ENCODE measurements around the gene ZMIZ1. TPM values are rescaled to one million over a fixed set of nuclear protein-coding genes. Genes with fewer than 3 reads are reported as not detected.

Gene ZMIZ1
- total RNA-seq, 1 experiment from 2014 or later = 47.2 TPM

DNA sequence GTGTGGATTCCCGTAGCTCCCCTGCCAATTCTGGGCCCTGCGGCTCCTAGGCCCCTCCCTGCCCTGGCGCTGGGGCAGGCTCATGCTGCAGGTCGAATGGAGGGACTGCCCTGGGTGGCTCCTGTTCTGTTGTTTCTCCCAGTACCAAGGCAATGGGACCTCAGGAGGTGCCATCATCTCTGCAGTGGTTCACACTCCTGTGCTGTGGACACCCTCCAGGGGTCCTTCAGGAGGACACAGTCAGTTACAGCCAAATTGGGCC lies 138.3 kb downstream of the ZMIZ1 start:
- DNase-seq (ENCODE audit: low read depth) = no peak

DNA sequence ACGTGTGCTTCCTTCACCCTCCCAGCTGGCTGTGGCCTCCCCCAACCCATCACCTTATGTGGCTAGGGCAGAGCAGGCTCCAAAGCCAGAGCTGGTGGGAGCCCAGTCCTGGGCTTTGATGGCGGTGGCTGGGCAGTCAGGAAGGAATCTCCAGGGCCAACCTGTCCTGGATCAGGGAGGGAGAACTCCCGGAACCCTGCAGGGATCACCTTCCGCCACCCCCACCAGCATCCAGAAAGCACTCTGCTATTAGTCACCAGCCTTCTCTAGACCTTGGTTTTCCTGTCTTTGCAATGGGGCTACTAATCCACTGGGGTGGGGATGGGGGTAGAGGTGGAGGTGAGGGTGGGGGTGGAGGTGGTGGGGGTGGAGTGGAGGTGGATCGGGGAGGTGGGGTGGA lies 139.0 kb downstream of the ZMIZ1 start:
- DNase-seq (ENCODE audit: low read depth) = no peak

DNA sequence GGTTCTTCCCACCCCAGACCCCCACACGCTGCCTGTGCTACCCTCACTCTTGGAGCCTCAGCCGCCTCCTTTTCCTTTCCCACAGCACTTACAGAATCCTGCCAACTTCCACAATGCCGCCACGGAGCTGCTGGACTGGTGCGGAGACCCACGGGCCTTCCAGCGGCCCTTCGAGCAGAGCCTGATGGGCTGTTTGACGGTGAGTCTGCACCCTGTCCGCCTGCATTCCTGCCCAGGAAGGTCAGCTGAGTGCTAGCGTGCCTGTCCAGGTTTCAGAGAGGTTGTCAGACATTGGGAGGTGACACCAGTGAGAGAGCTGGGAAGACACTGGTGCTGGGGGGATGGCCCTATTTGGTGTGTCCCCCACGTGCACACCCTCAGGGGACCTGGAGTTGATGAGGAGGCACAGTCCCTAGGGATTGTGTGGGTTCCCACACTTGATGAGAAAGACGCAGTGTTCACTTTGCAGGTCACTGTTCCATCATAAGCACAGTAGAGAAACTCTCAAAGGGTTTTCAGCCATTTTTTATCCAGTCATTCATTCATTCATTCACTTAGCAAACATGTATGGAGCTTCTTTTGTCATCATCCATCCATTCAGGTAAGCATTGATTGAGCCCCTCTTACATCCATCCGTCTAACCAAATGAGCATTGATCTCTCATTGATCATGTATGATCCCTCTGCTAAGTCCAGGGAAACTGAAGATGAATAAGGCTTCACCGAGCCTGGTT lies 139.7 kb downstream of the ZMIZ1 start:
- no peak for DNase-seq (ENCODE audit: low read depth)

DNA sequence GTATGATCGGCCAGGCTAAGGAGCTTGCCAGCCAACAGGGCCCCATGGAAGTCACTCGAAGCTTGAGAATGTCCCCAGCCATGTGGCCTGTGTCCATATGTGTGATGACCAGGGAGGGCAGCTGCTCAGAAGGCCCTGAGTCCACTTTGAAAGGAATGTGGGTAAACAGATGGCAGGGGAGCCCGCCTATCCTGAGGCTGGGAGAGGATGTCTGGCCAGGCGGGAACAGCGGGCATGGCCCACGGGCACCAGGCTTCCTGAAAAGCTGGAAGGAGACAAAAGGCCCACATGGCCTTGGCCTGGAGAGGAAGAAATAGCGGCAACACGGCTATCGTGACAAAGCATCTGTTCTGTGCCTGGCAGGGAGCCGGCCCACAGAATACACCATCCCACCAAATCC lies 140.6 kb downstream of the ZMIZ1 start:
- DNase-seq (ENCODE audit: low read depth) = no peak

DNA sequence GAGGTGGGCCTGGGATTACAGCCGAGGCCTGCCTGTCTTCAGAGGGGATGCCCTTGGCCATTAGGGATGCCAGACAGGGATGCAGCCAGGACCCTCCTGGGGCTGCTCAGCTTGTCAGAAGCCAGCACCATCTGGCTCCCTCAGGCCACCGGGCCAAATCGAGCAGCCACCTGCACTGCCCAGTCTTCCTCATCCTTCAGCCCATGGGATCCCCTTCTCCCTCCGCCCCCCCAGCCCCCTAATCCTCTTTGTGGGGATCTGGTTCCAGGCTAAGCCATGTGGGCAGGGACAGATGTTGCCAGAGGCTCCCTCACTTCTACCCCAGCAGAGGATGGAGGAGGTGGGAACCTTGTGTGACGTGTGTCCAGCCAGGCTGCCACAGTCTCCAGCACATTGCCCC lies 141.1 kb downstream of the ZMIZ1 start:
- DNase-seq (ENCODE audit: low read depth) = no peak

DNA sequence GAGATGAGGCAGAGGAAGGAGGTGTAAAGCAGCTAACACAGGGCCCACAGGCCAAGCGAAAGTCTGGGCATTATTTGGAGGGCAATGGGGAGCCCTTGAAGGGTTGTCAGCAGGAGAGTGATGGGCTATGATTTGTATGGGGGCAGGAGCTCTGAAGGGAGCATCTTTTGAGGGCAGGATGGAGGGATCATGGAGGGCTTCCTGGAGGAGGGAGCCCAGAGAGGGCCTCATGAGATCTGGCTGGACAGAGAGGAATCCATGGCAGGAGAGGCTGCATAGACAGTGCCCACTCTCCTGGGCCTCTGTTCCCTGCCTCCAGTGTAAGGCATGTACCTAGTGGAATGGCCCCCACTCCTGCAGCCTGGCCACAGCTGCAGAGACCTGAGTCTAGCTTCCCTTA lies 141.9 kb downstream of the ZMIZ1 start:
- DNase-seq (ENCODE audit: low read depth) = no peak

DNA sequence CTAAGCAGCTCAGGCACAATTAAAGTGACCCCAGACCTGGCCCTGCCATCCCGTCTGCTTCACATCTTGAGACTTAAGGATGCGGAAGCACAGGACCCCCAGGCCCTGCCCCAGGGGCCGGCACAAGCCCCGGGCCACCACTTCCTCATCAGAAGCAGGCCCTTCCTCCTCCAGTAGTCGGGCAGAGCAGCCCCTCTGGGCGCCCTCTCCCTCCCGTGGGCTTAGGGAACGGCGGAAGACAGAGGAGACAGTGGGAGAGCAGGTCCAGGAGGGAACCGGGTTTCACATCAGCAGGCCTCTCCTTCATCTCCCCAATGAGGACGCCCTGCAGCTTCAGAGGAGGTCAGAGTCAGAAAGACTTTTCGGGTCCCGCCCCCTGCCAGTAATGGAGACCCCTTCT lies 142.8 kb downstream of the ZMIZ1 start:
- DNase-seq (ENCODE audit: low read depth) = no peak

DNA sequence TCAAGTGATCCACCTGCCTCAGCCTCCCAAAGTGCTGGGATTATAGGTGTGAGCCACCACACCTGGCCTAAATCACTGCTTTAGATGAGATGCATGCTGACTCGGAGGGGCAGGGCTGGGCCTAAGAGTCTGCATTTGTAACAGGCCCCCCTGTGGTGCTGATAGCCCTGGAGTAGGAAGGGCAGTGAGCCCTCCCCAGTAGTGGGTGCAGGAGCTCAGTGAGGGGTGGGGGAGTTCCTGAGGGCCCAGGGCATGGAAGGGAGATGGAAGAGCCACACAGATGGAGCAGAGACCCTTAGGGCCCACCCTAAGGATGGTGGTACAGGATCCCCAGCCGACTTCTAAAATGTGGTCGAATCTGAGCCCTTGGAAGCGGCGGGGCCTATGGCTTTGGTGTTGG lies 146.8 kb downstream of the ZMIZ1 start:
- no peak for DNase-seq (ENCODE audit: low read depth)

DNA sequence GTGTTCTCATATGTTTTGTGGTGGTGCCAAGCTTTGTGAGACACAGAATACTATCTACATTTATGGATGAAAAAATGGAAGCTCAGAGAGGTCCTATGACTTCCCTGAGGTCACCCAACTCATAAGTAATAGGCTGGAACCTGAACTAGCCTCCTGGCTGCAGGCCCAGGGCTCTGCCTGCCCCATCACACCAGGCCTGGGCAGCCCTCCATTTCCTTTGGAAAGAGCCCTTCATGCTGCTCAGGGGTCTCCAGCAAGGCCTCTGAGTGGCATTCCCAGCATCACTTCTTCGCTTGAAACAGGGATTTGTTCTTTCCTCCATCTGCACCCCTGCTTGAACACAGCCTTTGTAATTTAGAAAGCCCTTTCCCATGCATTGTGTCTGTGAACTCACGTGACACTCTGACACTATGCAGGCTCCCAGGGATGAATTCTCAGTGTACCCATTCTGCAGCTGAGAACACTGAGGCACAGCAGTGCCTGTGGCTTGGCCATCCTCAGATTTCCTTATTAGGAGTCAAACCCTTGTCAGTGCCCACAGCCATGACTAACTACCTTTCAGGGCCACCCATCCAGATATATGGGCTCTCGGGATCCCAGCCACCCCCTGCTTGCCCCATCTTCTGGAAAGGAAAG lies 150.7 kb downstream of the ZMIZ1 start:
- DNase-seq (ENCODE audit: low read depth) = no peak

DNA sequence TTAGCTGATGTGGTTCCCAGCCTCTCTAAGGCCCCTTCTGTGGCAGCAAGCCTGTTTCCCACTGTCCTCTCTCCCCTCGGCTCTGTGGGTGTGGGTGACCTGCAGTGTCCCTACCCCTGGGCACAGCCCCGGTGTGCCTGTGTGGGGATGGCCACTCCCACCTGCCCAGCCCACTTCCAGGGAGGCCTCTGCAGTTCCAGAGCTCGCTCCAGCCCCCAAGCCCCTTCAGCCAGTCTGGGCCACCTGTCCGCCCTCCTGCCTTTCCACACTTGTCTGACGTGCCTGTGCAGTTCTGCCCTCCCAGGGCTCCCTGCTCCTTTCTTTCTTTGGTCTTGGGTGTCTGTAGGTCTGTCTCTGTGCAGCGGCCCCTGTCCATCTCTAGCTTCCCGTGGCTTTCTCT lies 151.5 kb downstream of the ZMIZ1 start:
- DNase-seq (ENCODE audit: low read depth) = no peak

DNA sequence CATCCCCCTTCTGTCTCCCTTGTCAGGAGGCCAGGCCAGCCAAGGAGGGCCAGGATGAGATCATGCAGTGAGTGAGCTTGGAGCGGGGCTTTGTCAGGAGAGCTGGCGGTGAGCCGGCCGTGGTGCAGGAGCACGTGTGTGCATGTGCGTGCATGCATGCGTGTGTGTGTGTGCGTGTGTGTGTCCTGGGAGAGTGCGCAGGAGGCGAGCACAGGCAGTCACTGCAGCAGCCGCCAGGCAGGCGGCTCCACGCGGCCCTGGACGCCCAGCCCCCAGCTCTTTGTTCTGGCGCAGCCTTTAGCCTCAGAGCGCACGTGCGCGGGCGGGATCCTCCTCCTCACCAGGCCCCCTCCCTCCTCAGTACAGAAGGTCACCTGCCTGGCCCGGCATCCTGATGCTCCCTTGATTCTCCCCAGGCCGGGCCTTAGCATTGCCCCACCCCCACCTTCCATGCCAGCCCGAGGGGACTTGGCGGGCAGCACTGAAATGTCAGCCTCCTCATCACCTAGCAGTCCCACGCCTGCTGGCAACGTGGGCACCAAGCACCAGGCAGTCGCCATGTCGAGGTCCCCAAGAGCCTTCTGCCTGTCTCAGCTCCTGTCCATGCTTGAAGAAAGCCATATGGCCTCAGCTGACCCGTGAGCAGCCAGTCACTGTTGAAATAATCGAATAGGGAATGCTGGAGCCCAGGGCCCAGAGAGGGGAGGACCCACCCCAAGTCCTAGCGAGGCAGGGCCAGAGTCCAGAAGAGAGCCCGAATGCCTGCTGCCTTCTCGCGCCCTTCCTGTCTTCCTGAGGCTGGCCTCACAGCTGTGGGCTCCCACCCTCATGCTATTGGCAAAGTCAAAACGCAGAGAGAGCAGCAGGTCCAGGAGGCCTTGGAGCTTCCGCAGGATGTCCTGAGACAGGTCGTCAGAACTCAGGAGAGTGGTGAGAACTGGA lies 152.6 kb downstream of the ZMIZ1 start:
- no peak for DNase-seq (ENCODE audit: low read depth)

DNA sequence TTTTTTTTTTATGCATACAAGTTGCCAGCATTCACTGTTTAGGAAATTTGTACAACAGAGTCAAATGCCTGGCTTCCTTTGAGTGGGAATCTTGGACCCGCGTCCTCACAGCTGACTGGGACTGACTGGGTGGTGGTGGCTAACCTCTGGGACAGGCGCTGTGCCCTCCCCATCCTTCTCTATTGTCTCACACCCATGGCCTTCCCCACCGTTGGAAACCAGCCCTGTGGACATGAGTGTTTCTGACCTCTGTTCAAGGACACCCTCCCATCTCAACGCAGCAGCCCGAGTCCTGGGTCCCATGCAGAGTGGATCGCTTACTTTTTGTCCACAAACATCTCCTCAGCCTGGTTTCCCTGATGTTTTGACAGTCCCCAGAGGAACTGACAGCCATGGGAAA lies 153.4 kb downstream of the ZMIZ1 start:
- DNase-seq (ENCODE audit: low read depth) = no peak

DNA sequence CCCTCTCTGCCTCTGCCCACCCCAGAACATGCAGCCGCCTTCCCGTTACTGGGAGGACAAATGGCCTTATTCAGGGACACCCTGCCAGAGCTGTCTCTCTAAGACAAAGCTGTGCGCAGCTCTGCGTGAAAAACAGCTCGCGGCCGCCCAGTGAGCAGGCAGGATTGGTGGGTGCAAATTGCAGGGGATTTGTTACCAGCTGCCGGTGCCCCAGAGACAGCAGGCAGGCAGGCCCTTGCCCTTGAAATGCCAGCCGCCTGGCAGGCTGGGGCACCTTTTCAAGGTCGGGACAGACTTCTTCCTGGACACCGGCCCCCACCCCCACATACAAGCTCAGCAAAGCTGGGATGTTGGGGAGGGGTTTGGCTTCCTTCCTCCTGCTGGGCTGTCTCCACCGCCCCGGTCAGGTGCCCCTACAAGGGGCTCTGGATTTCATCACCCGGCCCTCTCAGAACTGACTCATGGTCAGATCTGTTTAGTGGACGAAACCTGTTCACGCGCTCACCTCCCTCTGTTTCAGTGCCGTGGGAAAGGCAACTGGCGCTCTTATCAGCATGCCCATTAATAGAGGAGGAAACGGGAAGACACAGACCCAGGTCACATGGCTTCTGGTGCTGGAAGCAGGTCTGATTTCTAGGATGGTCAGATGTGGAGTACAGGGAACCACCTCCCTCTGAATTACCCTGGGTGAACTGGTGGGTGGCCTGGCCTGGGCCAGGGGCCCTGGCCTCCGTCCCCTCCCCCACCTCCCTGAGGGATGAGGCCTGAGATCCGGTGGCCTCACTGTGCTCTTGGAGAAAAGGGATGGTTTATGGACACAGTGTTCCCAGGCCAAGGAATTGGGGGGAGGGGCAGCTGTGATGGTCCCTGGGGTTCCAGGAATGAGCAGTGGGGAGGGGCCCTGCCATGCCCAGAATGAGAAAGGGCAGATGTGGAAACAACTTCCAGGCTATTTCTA lies 154.6 kb downstream of the ZMIZ1 start:
- no peak for DNase-seq (ENCODE audit: low read depth)

DNA sequence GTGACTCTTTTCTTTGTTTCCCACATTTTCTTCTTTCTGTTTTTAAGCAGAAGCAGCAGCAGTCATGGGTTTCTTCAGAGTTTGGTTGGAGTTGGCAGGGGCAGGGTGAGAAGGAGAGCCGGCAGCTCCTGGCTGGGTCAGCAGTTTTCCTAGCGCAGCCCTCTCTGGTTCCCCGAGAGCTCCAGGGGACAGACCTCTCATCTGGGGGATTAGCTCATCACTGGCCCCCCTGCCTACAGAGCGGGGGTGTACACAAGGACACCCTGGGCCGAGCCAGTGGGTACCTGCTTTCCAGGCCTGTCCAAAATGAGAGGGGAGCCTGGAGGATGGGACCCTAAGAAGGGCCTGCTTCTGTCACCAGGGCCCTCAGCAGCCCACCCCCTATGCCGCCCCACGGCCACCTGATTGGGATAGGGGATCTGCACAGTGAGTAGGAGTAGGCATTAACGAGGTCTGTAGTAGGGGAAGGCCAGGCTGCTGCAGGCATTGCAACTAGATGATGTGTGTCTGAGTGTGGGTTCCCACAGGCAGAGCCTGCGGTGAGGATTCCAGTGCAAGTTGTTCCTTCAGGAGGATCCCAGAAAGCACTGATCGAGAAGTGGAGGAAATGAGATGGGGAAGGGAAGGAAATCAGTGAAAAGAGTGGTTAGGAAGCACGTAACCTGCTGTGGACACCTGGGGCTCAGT lies 155.6 kb downstream of the ZMIZ1 start:
- DNase-seq (ENCODE audit: low read depth) = no peak

DNA sequence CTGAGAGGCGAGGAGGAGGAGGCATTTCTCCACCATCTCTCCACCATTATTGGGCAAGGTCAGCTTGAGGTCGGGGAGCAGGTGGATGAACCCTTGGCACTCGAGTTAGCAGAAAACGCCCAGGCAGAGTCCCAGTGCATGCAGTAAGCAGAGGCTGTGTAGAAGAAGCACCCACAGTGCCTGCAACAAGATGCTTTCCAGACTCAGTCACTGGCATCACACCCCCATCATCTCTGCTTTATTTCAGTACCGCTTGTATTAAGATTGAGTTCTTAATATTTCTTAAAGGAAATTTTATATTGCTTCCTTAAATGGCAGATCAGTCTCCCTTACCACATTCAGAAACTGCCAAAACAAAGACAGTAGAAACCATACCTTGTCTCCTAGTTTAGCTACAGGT lies 156.2 kb downstream of the ZMIZ1 start:
- no peak for DNase-seq (ENCODE audit: low read depth)

DNA sequence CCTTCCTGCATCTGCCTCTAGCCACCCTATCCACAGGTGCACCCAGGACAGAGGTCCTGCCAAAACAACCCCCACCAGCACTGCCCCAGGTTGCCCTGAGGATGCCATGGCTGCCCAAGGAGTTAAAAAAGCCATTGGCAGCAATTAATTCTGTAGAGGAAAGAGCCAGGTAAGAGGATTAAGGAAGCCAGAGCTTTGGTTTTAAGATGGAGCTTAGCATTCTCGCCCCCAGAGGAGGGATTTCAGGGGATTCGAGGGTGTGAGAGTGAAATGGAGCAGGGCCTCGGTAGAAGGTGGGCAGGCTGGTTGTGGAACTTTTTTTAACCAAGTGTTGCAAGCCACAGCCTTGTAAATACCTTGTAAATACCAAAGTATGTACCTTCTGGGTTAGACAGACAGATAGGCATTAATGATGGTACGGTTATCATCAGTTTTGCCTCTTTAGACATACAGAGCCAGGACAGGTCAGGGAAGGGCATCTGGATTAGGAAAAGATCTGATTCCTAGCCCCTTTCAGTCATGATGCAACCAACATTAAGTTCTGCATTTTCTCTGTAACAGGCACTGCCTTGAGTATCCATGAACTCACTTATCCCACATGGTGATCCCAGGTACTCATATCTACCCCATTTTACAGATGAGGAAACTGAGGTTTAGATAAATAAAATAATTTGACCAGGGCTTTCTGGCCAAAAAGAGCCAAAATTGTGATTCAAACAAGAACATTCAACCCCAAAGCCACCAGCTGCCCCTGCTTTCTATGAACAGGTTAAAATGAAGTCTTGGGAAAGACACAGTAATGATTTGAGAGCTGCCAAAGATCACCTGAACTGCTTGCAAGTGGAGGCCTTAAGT lies 157.9 kb downstream of the ZMIZ1 start:
- DNase-seq (ENCODE audit: low read depth) = no peak

DNA sequence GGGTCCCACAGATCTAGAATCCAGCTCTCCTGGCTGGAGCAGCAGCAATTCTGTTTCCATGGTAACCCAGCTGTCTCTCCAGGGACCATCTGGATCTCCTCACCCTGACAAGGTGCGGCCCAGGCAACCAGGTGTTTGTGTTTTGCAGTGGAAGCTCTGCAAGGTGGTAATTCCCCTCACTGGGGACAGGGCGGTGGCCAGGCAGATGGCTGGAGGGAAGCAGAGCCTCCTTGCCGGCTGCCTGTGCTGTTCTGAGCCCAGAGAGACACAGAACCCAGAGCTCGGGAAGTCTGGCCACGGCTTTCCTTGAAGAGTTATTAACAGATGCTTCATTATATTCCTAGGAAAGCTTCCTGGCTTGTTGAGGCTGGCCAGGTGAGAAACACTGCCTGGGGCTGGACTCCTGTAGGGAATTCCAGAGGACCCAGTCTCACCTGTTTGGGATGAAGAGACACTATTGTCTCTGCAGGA lies 160.3 kb downstream of the ZMIZ1 start:
- DNase-seq (ENCODE audit: low read depth) = no peak

DNA sequence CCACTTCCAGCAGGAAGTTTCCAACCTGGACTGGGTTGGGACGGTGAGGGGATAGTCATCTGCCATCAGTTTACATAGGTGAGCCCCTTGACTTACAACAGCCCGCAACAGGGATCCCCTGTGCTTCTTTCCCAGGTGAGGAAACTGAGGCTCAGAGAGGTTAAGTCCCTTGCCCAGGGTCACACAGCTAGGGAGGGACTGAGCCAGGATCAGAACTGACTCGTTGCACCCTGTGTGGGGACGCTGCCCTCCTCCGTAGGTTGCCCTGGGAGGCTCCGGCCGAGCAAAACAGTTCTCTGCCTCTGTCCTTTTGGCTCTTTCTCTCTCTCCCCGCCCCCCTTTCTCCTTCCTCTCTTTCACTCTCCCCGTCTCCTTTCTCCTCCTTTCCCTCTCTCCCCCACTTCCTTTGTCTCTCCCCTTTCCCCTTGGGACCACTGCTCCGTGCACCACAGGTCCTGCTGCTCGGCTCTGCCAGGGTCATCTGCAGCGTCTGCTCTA lies 161.1 kb downstream of the ZMIZ1 start:
- DNase-seq (ENCODE audit: low read depth) = no peak

DNA sequence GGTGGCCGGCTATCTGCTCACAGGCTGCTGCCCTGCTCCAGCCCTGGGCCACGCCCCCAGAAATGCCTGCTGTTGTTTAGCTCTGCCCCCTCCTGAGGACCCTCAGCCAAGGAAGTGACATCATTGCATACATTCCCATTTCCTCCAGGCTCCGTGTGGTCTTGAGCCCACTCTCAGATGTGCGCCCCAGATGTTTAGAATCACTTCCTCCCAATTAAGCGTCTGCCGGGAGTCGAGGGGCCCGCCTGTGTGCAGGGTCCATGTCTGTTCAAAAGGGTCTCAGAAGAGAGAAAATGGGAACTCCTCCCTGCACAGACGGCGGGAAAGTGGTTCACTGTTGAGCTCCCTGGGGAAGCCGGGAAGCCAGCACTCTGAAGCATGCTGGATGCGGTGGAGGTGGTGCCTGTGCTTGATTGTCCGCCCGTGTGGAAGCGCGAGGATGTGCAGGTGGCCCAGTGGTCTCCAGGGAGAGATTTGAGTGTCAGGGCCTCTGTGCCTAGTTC lies 161.6 kb downstream of the ZMIZ1 start:
- DNase-seq (ENCODE audit: low read depth) = no peak

DNA sequence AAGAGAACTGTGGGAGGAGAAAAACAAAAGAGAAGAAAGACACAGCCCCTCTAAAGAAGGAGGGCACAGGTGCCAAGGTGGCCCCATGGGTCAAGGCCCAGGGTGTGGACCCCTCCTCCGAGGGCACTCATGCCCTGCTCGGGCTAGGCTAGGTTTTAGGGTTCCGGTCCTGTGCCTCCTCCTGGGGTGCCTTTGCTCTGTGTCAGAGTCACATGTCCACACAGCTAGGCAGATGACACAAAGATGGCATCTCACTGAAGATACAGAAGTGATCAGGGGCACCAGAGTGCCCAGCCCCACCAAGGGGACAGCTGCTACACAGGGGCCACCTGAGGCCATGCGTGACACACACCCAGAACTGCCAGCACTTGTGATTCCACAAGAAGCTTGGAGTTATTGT lies 162.1 kb downstream of the ZMIZ1 start:
- DNase-seq (ENCODE audit: low read depth) = no peak
